IPS-NIHi7 (cell line): ENCODE data around the gene ABHD2.
"Not testable (repeated sequence)": the region's sequence is repeated elsewhere in the genome, so short reads cannot be mapped to it uniquely, and the experiment has no call there.

Experiments
- DNase-seq: peaks from one replicate; pipeline ENCODE4 v3.0.0; 2012; ENCODE audit warnings: mixed read lengths; ENCODE audit errors: extremely low spot score

The ABHD2 gene

DNA sequence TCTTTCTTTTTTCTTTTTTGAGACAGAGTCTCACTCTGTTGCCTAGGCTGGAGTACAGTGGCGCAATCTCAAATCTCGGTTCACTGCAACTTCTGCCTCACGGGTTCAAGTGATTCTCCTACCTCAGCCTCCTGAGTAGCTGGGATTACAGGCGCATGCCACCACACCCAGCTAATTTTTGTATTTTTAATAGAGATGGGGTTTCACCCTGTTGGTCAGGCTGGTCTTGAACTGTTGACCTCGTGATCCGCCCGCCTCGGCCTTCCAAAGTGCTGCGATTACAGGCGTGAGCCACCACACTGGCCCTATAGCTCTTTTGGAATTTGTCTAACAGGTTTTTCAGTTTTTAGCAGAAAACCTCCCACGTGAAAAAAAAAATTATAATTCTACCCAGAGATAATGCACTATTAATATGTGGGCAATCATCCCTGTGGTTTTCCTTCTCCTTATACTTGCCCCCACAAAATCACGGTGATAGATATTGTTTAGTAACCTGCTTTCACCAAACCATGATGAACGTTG is 32.3 kb downstream of the ABHD2 start:
- DNase-seq: not testable (repeated sequence)

- DNase-seq: no peak
Observed at GRCh38 chr15:89121414-89121813, 33.2 kb downstream of the ABHD2 start.

- no peak for DNase-seq
Observed at GRCh38 chr15:89122505-89123180, 34.4 kb downstream of the ABHD2 start.

DNA sequence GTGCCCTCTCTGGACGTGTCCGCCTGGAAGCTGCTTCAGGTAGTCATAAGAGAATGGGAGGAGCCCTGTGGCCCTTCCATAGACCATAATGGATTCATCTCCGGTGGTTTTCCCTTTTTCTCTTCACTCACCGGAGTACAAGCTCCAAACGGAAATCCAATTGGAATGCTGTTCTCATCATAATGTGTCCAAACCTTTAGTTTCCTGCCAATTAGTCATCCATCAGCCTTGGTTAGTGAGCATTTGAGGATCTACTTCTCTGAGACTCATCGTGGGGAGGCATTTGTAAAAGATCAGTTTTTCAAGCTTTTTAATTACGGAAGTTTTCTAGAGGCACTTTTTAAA is 34.9 kb downstream of the ABHD2 start:
- DNase-seq: no peak

GRCh38 chr15:89125088-89125826 is 37.0 kb downstream of the ABHD2 start:
- no peak for DNase-seq

DNA sequence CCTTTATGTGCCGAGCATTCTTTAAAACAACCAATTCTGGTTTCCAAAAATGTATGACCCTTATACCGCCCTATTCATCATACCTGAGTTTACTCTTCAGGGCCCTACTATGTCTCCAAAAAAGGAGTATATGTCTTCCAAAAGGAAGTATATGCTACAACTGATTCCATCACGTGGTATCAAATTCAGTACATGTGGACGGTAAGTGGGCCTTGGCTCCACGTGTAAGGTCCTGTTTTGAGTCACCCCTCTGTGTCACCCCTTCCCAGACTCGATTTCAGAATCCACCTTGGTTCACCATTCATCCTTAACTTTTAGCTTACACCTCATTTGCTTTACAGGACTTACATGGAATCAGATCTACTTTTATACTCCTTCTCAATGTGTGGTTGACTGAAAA is 37.8 kb downstream of the ABHD2 start:
- no peak for DNase-seq

- DNase-seq: no peak
Observed at GRCh38 chr15:89127054-89127702, 38.9 kb downstream of the ABHD2 start.

DNA sequence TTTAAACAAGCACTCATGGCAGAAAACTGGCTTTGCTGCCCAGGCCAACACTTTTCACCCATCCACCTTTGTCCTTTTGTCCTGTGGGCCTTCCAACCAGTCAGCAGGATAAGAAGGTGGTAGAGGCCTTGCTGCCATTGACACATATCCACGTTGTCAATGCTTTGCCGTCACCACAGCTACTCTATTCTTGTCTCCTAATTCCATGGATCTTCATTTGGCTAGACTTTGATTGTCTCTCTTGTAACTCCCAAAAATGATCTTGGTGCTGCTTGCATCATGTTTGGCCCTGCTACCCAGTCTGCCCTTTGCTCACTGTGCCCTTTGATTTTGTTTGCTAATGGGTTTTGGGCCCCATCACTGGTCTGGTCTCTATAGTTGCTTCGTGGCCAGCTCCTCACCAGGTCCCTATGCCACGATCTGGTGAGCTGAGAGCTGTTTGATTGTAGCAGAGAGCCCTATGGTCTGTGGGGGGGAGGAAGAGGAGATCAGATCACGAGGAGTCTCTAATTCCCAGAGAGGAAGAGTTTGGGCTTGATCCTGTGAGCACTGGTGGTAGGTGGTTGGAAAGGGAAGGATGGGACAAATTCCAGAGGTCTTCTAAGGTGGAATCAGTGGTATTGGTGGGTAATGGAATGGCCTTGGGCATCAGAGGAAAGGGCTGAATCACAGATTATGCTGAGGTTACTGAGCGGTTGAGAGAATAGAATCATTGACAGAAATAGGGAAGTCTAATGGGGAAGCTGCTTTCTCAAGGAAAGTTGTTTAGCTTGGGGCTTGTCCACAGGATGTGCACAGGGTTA is 40.3 kb downstream of the ABHD2 start:
- no peak for DNase-seq

DNA sequence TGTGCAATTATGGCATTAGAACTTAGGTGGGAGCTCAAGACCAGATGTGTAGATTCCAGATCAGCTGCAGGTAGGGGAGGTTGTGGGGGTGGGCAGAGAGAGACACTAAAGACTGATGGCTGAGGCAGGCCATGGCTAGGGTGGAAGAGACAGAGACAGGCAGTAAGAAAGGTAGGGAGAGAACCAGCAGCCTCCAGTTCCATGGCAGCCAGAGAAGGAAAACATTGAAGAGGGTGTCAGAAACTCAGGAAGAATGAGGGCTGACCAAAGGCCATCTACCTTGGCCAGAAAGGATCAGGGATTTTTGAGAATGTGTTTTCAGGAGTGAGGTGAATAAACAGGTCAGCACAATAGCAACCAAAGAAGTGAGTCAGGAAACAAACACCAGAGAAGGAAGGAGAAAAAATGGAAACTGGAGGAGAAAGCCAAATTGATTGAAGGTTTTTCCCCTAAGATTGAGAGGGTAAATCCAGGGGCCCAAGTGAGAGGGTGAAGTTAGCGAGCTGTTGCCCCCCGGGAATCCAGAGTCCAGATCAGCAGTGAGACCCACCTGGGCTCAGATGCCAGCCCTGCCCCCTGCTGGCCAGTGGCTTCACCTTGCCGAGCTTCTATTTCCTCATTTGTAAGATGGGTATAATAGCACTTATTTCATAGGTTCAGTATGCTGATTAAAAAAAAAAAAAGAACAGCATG is 41.0 kb downstream of the ABHD2 start:
- peak; percentile 83 for DNase-seq

- DNase-seq: no peak
Observed at GRCh38 chr15:89129816-89130134, 41.5 kb downstream of the ABHD2 start.

- DNase-seq: no peak
Observed at GRCh38 chr15:89130201-89130600, 41.9 kb downstream of the ABHD2 start.

GRCh38 chr15:89131731-89132130 is 43.5 kb downstream of the ABHD2 start:
- DNase-seq: no peak

GRCh38 chr15:89132611-89133507 is 44.6 kb downstream of the ABHD2 start:
- no peak for DNase-seq

DNA sequence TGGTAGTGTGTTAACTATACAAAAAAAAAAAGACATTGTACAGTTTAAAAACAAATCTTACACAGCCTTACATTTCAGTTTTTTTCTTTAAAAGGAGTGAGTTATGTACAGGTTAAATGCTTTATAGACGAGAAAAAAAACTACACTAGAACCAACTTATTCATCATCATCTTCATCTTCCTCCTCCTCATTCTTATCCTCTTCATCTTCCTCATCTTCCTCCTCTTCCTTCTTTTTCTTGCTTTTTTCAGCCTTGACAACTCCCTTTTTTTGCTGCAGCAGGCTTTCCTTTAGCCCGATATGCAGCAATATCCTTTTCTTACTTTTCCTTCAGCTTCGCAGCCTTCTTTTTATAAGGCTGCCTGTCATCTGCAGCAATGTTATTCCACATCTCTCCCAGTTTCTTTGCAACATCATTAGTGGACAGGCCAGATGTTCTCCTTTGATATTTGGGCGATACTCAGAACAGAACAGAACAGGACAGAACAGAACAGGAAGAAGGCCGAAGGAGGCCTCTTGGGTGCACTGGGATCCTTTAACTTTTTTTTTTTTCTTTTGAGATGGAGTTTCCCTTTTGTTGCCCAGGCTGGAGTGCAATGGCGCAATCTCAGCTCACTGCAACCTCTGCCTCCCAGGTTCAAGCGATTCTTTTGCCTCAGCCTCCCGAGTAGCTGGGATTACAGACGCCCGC is 47.3 kb downstream of the ABHD2 start:
- DNase-seq: not testable (repeated sequence)

DNA sequence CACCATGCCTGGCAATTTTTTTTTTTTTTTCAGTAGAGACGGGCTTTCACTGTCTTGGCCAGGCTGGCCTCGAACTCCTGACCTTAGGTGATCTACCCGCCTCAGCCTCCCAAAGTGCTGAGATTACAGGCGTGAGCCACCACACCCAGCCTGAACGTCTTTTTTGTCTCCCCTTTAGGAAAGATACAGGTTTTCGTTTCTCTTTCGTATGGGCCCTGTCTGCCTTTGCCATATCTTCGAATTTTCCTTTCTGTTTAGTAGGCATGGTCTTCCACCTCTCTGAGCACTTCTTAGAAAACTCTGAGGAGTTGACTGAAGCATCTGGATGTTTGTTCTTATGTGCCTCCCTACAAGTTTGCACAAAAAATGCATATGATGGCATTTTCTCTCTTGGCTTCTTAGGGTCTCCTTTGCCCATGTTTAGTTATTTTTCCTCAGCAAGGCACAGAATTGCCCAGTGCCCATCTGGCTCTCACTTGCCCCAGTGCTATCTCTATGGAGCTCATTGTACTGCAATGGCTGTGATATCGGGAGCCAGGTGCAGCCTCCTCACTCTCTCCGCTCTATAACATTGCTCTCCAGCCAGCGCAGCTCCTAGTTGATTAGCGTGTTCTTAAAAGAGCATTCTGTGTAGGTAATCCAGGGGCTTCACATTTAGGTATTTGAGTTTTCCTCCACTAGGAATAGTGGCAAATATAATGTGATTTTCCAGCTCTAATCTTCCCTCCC is 48.0 kb downstream of the ABHD2 start:
- no peak for DNase-seq

DNA sequence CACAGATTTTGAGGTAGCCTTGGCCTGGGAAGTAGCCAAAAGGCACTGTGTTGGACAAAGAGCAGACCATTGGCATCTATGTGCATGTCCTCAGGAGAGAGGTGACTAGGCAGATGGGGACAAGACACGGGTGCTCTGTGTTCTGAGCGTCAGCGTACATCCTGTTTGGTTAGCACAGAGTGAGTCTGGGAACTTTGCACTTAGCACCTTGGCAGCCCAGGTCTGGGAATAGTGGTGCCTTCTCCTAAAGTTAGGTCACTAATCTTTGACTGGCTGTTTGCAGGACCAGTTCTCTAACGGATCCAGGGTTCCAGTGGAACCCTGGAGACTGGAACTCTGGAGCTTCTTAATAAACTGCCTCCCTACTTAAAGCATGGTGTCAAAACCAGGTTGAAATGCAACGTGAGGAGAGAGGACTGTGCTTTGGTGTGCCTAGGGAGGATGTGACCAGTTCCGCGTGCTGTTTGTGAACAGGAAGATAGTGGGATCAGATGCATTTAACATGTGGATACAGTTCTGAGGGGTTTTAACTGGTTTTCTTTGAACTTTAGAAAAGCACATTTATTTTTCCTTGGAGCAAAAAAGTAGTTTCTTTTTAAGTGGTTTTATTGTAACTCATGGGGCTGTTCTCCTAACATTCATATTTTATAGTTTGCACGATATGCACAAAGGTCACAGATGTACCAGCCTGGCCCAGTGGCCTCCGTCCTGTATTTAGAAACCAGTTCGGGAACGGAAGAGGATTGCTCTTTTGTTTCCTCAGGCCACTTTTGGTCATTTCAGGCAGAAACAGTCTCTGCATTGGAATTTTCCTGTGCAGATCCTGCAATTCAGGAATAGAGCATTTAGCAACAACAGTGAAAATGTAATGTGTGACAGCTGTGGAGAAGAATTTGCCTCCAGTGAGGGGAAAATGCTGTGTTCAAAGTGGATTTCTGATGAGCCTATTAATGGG is 48.8 kb downstream of the ABHD2 start:
- DNase-seq: no peak

DNA sequence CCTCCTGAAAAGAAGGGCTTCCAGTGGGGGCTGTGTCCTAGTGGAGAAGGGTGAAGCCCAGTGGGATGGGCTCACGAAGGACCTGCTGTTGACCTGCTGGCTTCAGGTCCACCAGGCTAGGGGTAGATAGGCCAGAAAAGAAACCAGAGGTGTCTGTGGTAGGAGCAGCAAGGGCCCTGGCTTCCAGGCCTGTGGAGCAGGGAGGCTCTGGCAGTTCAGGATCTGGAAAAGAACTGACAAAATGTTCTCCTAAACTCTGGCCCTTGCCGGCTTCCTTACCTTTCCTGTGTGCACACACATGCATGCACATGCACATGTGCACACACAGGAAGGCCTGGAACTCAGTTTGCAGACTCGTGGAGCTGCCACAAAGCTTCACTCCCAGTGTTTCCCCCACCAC is 49.7 kb downstream of the ABHD2 start:
- DNase-seq: no peak

- DNase-seq: no peak
Observed at GRCh38 chr15:89138999-89139612, 50.9 kb downstream of the ABHD2 start.
